Activated CD4-positive, alpha-beta T cell treated with anti-CD3 and anti-CD28 coated beads, Interleukin-2, amount 10 ng/mL, durations not matched to agents 24 days and 14 days (primary cell): ENCODE data around the gene DPEP2. TPM values are rescaled to one million over a fixed set of nuclear protein-coding genes. Genes with fewer than 3 reads are reported as not detected.

Experiments
- DNase-seq: peaks from one replicate; pipeline ENCODE4 v3.0.0; 2022
- H3K27ac Mint-ChIP-seq: one replicate; pipeline ENCODE4 v1.8.0; 2022; ENCODE audit warnings: mild to moderate bottlenecking, mixed read lengths
- H3K27me3 Mint-ChIP-seq: one replicate; pipeline ENCODE4 v1.8.0; 2022; ENCODE audit warnings: mixed read lengths
- H3K36me3 Mint-ChIP-seq: one replicate; pipeline ENCODE4 v1.8.0; 2022; ENCODE audit warnings: low read depth, mild to moderate bottlenecking, mixed read lengths
- H3K4me1 Mint-ChIP-seq: one replicate; pipeline ENCODE4 v1.8.0; 2021; ENCODE audit warnings: mixed read lengths
- H3K4me3 Mint-ChIP-seq: one replicate; pipeline ENCODE4 v1.8.0; 2022; ENCODE audit warnings: mild to moderate bottlenecking, moderate library complexity, mixed read lengths
- H3K9me3 Mint-ChIP-seq: one replicate; pipeline ENCODE4 v1.8.0; 2021; ENCODE audit warnings: mixed read lengths
- intact Hi-C: fragments of 100-400 bp; cut with micrococcal nuclease; formaldehyde crosslinking; loops from one replicate; pipeline ENCODE4 v1.15.1; 2023
- total RNA-seq: library from RNA; stranded (reverse); gene quantifications from 2 replicates; pipeline ENCODE4 v1.2.3, GENCODE V29; 2022

The DPEP2 gene
- total RNA-seq, 1 donor from 2014 or later, result 1.7 TPM

- H3K4me3 Mint-ChIP-seq, result no peak overlapping the region
- no peaks in the 10 kb centered on the region for H3K9me3 Mint-ChIP-seq
- H3K4me1 Mint-ChIP-seq, result no peaks in the 10 kb centered on the region
- intact Hi-C loops, result no loop called here
- H3K36me3 Mint-ChIP-seq, result peaks cover 16% of the 10 kb centered on the region
- H3K27ac Mint-ChIP-seq, result no peak overlapping the region
- DNase-seq, result no peak
- H3K27me3 Mint-ChIP-seq, result no peaks in the 10 kb centered on the region
Observed at GRCh38 chr16:67946966-67947558, 52.2 kb downstream of the DPEP2 start.

GRCh38 chr16:67946128-67946569 is 53.1 kb downstream of the DPEP2 start:
- H3K9me3 Mint-ChIP-seq, result no peaks in the 10 kb centered on the region

GRCh38 chr16:67945392-67945933 is 53.8 kb downstream of the DPEP2 start:
- intact Hi-C loops, result no loop called here
- DNase-seq, result no peak
- Mint-ChIP-seq H3K36me3 (peaks cover 11% of the 10 kb centered on the region), H3K4me3 (no peak overlapping the region), H3K9me3 (no peaks in the 10 kb centered on the region), H3K27ac (no peak overlapping the region), H3K4me1 (peaks cover 5% of the 10 kb centered on the region), H3K27me3 (no peaks in the 10 kb centered on the region)

More at GRCh38 chr16:67946128-67946569, 53.1 kb downstream of the DPEP2 start:
- Mint-ChIP-seq H3K4me1 (peaks cover 5% of the 10 kb centered on the region), H3K4me3 (no peak overlapping the region), H3K36me3 (peaks cover 15% of the 10 kb centered on the region), H3K27me3 (no peaks in the 10 kb centered on the region), H3K27ac (no peak overlapping the region)
- no peak for DNase-seq
- intact Hi-C loops, result no loop called here

- Mint-ChIP-seq H3K4me3 (no peak overlapping the region), H3K36me3 (peaks cover 15% of the 10 kb centered on the region), H3K4me1 (peaks cover 11% of the 10 kb centered on the region), H3K9me3 (no peaks in the 10 kb centered on the region), H3K27me3 (no peaks in the 10 kb centered on the region), H3K27ac (no peak overlapping the region)
- no peak for DNase-seq
- intact Hi-C loops, result no loop called here
Observed at GRCh38 chr16:67944690-67945391, 54.4 kb downstream of the DPEP2 start.

GRCh38 chr16:67943619-67944504 is 55.4 kb downstream of the DPEP2 start, which contains the start of gene LCAT:
Gene LCAT (minus strand): TSS chr16:67944120. CDS start chr16:67944101, 19 bp downstream.
- H3K36me3 Mint-ChIP-seq, result peaks cover 16% of the 10 kb centered on the region
- no peaks in the 10 kb centered on the region for H3K27me3 Mint-ChIP-seq
- H3K4me1 Mint-ChIP-seq, result peaks cover 19% of the 10 kb centered on the region
- no peak for DNase-seq
- no peaks in the 10 kb centered on the region for H3K9me3 Mint-ChIP-seq
- no peak within 1 kb of the TSS for H3K4me3 Mint-ChIP-seq
- H3K27ac Mint-ChIP-seq, result no peak within 1 kb of the TSS
- intact Hi-C loops, result no loop called here

- H3K36me3 Mint-ChIP-seq, result peaks cover 16% of the 10 kb centered on the region
- no peak overlapping the region for H3K4me3 Mint-ChIP-seq
- H3K9me3 Mint-ChIP-seq, result no peaks in the 10 kb centered on the region
- intact Hi-C loops, result no loop called here
- H3K27ac Mint-ChIP-seq, result no peak overlapping the region
- no peak for DNase-seq
- no peaks in the 10 kb centered on the region for H3K27me3 Mint-ChIP-seq
- H3K4me1 Mint-ChIP-seq, result peaks cover 19% of the 10 kb centered on the region
Observed at GRCh38 chr16:67943256-67943618, 56.0 kb downstream of the DPEP2 start.

GRCh38 chr16:67942510-67943255 is 56.6 kb downstream of the DPEP2 start:
- DNase-seq, result no peak
- intact Hi-C loops, result no loop called here

GRCh38 chr16:67942200-67942509 is 57.1 kb downstream of the DPEP2 start:
- Mint-ChIP-seq H3K36me3 (peaks cover 18% of the 10 kb centered on the region), H3K4me3 (no peak overlapping the region), H3K4me1 (peaks cover 21% of the 10 kb centered on the region), H3K9me3 (no peaks in the 10 kb centered on the region), H3K27me3 (no peaks in the 10 kb centered on the region), H3K27ac (no peak overlapping the region)
- intact Hi-C loops, result no loop called here
- peak; percentile 81 for DNase-seq

More at GRCh38 chr16:67942510-67943255, 56.6 kb downstream of the DPEP2 start:
- Mint-ChIP-seq H3K36me3 (peaks cover 16% of the 10 kb centered on the region), H3K9me3 (no peaks in the 10 kb centered on the region), H3K27me3 (no peaks in the 10 kb centered on the region), H3K27ac (no peak overlapping the region), H3K4me1 (peaks cover 19% of the 10 kb centered on the region), H3K4me3 (no peak overlapping the region)

- Mint-ChIP-seq H3K9me3 (no peaks in the 10 kb centered on the region), H3K27ac (peak overlapping the region; percentile 60), H3K4me1 (peaks cover 25% of the 10 kb centered on the region), H3K4me3 (no peak overlapping the region), H3K27me3 (no peaks in the 10 kb centered on the region), H3K36me3 (peaks cover 19% of the 10 kb centered on the region)
- DNase-seq, result no peak
- intact Hi-C loops, result no loop called here
Observed at GRCh38 chr16:67941469-67942199, 57.6 kb downstream of the DPEP2 start.

GRCh38 chr16:67940446-67941089 is 58.7 kb downstream of the DPEP2 start:
- Mint-ChIP-seq H3K27ac (peak overlapping the region; percentile 71), H3K4me1 (peaks cover 27% of the 10 kb centered on the region), H3K27me3 (no peaks in the 10 kb centered on the region), H3K36me3 (peaks cover 23% of the 10 kb centered on the region), H3K4me3 (no peak overlapping the region), H3K9me3 (no peaks in the 10 kb centered on the region)
- intact Hi-C loops, result no loop called here
- no peak for DNase-seq

- intact Hi-C loops, result loop anchor here (5.0 to 10.0 kb wide), 7 partner anchors 67 to 457 kb away; partner anchors contain the start of genes ACD, AGRP, ATP6V0D1 and C16orf86
Observed at GRCh38 chr16:67939507-67940445, 59.5 kb downstream of the DPEP2 start.

More at GRCh38 chr16:67939507-67940445, 59.5 kb downstream of the DPEP2 start:
- no peak for DNase-seq
- peak overlapping the region; percentile 71 for H3K27ac Mint-ChIP-seq
- peaks cover 31% of the 10 kb centered on the region for H3K36me3 Mint-ChIP-seq
- H3K27me3 Mint-ChIP-seq, result no peaks in the 10 kb centered on the region
- peak overlapping the region; percentile 43 for H3K4me3 Mint-ChIP-seq
- H3K4me1 Mint-ChIP-seq, result peaks cover 35% of the 10 kb centered on the region
- no peaks in the 10 kb centered on the region for H3K9me3 Mint-ChIP-seq
